Tibial nerve (tissue), 4 donors: ENCODE measurements around the gene TLE1. TPM values are rescaled to one million over a fixed set of nuclear protein-coding genes. Genes with fewer than 3 reads are reported as not detected.

Experiments
- DNase-seq, 2 donors: peaks; one replicate each; pipeline ENCODE4 v3.0.0-alpha.2; 2019; ENCODE audit warnings: low spot score in 2 of 2
- H3K27ac ChIP-seq, 4 donors: fragments of 200-600 bp; sonication (generic) in 3 of 4; one replicate each; pipeline ENCODE4 v1.5.1; 2017 to 2019; ENCODE audit warnings: mild to moderate bottlenecking in 1 of 4
- H3K27me3 ChIP-seq, 2 donors: fragments of 200-600 bp; sonication (generic) in 1 of 2; one replicate each; pipeline versions ENCODE4 v1.5.1 to v1.6.0; 2017 to 2019
- H3K36me3 ChIP-seq, 3 donors: fragments of 200-600 bp; sonication (generic); one replicate each; pipeline ENCODE4 v1.5.1; 2018 to 2019
- H3K4me1 ChIP-seq, 4 donors: fragments of 200-600 bp; sonication (generic) in 3 of 4; one replicate each; pipeline ENCODE4 v1.5.1; 2017 to 2019
- H3K4me3 ChIP-seq, 4 donors: fragments of 200-600 bp; sonication (generic) in 3 of 4; one replicate each; pipeline ENCODE4 v1.5.1; 2017 to 2019; ENCODE audit warnings: mild to moderate bottlenecking in 1 of 4, moderate library complexity in 1 of 4
- H3K9me3 ChIP-seq, 4 donors: fragments of 200-600 bp; sonication (generic) in 3 of 4; one replicate each; pipeline ENCODE4 v1.5.1; 2017 to 2019
- EP300 ChIP-seq, 2 donors: sonication (generic); formaldehyde crosslinking; IDR thresholded peaks; one replicate each; pipeline ENCODE4 v1.6.1; 2017; ENCODE audit warnings: antibody characterized with exemption in 2 of 2, mild to moderate bottlenecking in 1 of 2
- POLR2A ChIP-seq, 2 donors: fragments of 450-650 bp; IDR thresholded peaks; one replicate each; pipeline ENCODE4 v1.6.1; 2017; ENCODE audit warnings: antibody characterized with exemption in 2 of 2, mild to moderate bottlenecking in 2 of 2, moderate library complexity in 2 of 2
- WGBS, 2 donors: methylation state at CpG; one replicate each; pipeline ENCODE4 v1.1.5; 2018; 5-methylcytosine and 5-hydroxymethylcytosine counted together
- small RNA-seq: library from RNA; depleted of rRNA; stranded (forward); fragments of <200 nt; gene quantifications from one replicate; pipeline ENCODE3, GENCODE V24; 2016
- total RNA-seq, 4 donors: library from RNA; depleted of rRNA; stranded (reverse); fragments of >200 nt; gene quantifications; one replicate each; pipeline ENCODE4 v1.1.0, GENCODE V29; 2016
- TF ChIP-seq, protein P1 (sequence below), 5 experiments: fragments of 200-600 bp in 3 of 5; fragments of 450-650 bp in 2 of 5; sonication (generic) in 3 of 5; IDR thresholded peaks; one replicate each; pipeline ENCODE4 v1.5.1; 2016 to 2019; ENCODE audit warnings: antibody characterized with exemption in 5 of 5, mild to moderate bottlenecking in 3 of 5, moderate library complexity in 2 of 5

Gene TLE1
- total RNA-seq, 4 donors from 2014 or later: 81.8 to 107 (median 94.7) TPM

DNA sequence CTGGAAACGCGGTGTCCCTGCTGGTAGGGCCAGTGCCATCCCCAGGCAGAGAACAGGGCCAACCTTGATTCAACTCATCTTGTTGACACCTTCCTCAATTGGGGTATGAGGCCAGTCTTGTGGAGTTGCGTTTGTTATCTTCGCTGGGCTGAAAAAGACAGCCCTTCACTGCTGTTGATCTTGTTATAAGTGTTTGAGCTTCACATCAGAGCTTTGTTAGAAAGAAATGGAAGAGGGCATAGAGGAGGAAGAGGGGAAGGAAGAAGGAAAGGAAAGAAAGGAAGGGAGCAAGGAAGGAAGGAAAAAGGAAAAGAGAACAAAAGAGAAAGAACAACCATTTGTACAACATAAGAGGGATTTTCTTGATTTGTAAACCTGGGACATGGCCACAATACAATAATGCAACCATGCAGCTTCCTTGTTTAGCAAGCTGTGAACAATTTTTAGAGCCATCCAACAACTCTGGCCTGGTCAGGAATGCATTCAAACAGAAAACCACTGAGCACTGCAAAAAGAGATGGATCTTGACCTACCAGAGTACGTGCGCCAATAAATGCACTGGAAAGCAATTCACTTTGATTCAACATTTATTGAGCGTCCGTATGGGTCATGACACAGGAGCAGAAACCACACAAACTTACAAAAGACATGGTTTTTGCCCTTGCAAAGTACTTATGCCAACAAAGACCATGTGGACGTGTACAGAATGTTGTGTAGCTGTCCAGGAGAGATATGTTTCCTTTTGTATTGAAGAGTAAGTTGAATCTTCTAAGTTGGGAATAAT, 152.9 kb downstream of the TLE1 start:
- Histone ChIP-seq H3K27ac (no peak overlapping the region), H3K27me3 (no peaks in the 10 kb centered on the region), H3K36me3 (no peaks in the 10 kb centered on the region), H3K4me3 (no peak overlapping the region), H3K9me3 (no peaks in the 10 kb centered on the region), H3K4me1 (no peaks in the 10 kb centered on the region)
- WGBS, 2 donors: 78 to 83% methylated on average over 9 of the region's 9 CpGs
- TF ChIP-seq POLR2A (IDR thresholded peaks at IDR 0.05): no peak
- TF ChIP-seq, protein P1, sequence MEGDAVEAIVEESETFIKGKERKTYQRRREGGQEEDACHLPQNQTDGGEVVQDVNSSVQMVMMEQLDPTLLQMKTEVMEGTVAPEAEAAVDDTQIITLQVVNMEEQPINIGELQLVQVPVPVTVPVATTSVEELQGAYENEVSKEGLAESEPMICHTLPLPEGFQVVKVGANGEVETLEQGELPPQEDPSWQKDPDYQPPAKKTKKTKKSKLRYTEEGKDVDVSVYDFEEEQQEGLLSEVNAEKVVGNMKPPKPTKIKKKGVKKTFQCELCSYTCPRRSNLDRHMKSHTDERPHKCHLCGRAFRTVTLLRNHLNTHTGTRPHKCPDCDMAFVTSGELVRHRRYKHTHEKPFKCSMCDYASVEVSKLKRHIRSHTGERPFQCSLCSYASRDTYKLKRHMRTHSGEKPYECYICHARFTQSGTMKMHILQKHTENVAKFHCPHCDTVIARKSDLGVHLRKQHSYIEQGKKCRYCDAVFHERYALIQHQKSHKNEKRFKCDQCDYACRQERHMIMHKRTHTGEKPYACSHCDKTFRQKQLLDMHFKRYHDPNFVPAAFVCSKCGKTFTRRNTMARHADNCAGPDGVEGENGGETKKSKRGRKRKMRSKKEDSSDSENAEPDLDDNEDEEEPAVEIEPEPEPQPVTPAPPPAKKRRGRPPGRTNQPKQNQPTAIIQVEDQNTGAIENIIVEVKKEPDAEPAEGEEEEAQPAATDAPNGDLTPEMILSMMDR (IDR thresholded peaks at IDR 0.05): no peak
- no peak for TF ChIP-seq EP300 (IDR thresholded peaks at IDR 0.05)
- DNase-seq: no peak

DNA sequence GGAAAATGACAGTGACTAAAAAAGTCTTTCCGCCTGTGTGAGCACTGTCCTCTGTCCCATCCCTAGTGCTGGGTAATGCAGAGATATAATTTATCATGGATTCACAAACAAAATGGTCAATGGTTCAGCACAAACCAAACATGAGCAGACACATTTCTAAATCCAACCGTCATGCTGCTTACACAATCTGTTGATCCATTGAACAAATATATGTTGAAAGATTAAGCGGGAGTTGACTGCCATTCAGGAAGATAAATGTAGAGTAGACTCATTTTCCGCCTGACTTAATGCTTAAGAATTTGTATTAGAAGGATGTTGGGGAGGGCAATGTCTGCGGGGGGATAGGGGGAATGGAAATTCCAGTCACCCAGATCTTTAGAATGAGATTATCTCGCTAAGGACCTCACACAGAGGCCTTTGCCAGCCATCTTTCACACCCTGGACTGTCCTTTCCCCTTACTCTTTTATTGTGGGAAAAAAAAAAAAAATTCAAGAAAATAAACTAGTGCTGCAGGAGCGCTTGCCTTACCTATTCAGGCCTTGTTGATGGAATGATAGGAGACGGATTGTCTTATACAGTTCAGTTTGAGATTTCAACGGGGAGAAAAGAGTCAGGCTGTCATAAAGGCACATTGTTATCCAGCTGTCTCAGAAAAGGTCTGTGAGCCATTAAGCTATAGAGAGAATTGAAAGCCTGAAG, 153.7 kb downstream of the TLE1 start:
- Histone ChIP-seq H3K4me1 (no peaks in the 10 kb centered on the region), H3K9me3 (no peaks in the 10 kb centered on the region), H3K4me3 (no peak overlapping the region), H3K27me3 (no peaks in the 10 kb centered on the region), H3K27ac (no peak overlapping the region), H3K36me3 (no peaks in the 10 kb centered on the region)
- no peak for DNase-seq
- TF ChIP-seq, protein P1 (IDR thresholded peaks at IDR 0.05): no peak
- TF ChIP-seq POLR2A (IDR thresholded peaks at IDR 0.05) (no peak), EP300 (IDR thresholded peaks at IDR 0.05) (no peak)
- 81 to 83% methylated on average over 9 of the region's 9 CpGs for WGBS, 2 donors

DNA sequence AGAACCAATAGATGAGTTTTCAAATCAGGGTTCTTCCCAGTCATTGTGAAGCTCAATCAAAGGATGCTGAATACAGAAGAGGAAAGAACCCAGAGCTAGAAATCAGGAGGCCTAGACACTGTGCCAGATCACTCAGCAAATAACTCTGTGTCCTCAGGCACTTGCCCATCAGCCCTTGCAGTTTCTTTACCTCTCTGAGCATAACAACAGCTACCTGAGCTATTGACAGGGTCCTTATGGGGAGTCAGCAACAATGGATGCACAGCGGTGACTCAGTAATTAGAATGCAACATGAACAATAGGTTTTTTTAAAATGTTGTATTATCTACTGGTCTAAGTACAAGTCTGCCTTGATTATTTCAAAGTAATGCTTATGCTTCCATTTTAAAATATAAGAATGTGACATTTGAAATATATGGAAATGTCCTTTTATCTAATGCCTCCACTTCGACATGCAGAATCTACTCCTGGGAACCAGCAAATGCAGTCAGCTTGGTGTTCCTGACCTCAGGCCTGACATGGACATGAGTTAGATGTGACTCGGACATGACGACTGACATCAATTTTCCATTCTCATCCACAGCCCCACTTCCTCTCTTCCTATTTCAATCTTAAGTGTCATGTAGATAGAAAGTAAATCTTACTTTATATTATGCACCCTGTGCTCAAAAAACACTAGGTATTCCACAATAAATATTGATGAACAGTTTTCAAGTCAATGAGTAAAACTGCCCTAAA, 155.0 kb downstream of the TLE1 start:
- TF ChIP-seq, protein P1 (IDR thresholded peaks at IDR 0.05): no peak
- TF ChIP-seq EP300 (IDR thresholded peaks at IDR 0.05): no peak
- no peak for TF ChIP-seq POLR2A (IDR thresholded peaks at IDR 0.05)
- 88 to 90% methylated on average over 4 of the region's 4 CpGs for WGBS, 2 donors
- DNase-seq: no peak
- H3K36me3 ChIP-seq: no peaks in the 10 kb centered on the region
- no peaks in the 10 kb centered on the region for H3K9me3 ChIP-seq
- no peaks in the 10 kb centered on the region for H3K27me3 ChIP-seq
- no peak overlapping the region for H3K4me3 ChIP-seq
- H3K27ac ChIP-seq: no peak overlapping the region
- H3K4me1 ChIP-seq: no peaks in the 10 kb centered on the region

Small RNAs within 50 kb of the gene (small RNA-seq; reads per million reads assigned to genes)
- not detected for gene RNU6-1035P

Other genes with a start within 250 kb of the TLE1 start
- not detected for gene SPATA31D4, start 238.9 kb upstream of the TLE1 start, total RNA-seq